ENCODE measurements around the gene SDC3. TPM values are rescaled to one million over a fixed set of nuclear protein-coding genes. Genes with fewer than 3 reads are reported as not detected.
A peak's percentile ranks its signal among the peaks of the same experiment; 100 is the strongest.
"Not testable (repeated sequence)": the region's sequence is repeated elsewhere in the genome, so short reads cannot be mapped to it uniquely, and the experiment has no call there.

Gene SDC3, protein sequence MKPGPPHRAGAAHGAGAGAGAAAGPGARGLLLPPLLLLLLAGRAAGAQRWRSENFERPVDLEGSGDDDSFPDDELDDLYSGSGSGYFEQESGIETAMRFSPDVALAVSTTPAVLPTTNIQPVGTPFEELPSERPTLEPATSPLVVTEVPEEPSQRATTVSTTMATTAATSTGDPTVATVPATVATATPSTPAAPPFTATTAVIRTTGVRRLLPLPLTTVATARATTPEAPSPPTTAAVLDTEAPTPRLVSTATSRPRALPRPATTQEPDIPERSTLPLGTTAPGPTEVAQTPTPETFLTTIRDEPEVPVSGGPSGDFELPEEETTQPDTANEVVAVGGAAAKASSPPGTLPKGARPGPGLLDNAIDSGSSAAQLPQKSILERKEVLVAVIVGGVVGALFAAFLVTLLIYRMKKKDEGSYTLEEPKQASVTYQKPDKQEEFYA
- total RNA-seq (21.9 TPM), polyA plus RNA-seq (ENCODE audit: insufficient read depth in 1 of 8, insufficient read length in 8 of 8, low replicate concordance in 1 of 8) (10 to 100 TPM; 34.7 to 65.8 (median 46.3) TPM)
- long read RNA-seq, donor 1, full-length matches to known transcripts: 6 of 6 reads
- long read RNA-seq, donor 1, partial matches to known transcripts: 0 of 6 reads
- long read RNA-seq, donor 1, other reads (novel, unspliced or antisense): 0 of 6 reads
- long read RNA-seq, donor 2, partial matches to known transcripts: 0 of 1 reads
- long read RNA-seq, donor 2, other reads (novel, unspliced or antisense): 0 of 1 reads
- long read RNA-seq, donor 3, full-length matches to known transcripts: 14 of 14 reads
- long read RNA-seq, donor 3, partial matches to known transcripts: 0 of 14 reads
- long read RNA-seq, donor 3, other reads (novel, unspliced or antisense): 0 of 14 reads
- long read RNA-seq, donor 4, full-length matches to known transcripts: 6 of 18 reads
- long read RNA-seq, donor 4, partial matches to known transcripts: 12 of 18 reads
- long read RNA-seq, donor 4, other reads (novel, unspliced or antisense): 0 of 18 reads
- long read RNA-seq, donor 5, full-length matches to known transcripts: 35 of 44 reads
- long read RNA-seq, donor 5, partial matches to known transcripts: 9 of 44 reads
- long read RNA-seq, donor 5, other reads (novel, unspliced or antisense): 0 of 44 reads
- long read RNA-seq, donor 6, full-length matches to known transcripts: 17 of 25 reads
- long read RNA-seq, donor 6, partial matches to known transcripts: 8 of 25 reads
- long read RNA-seq, donor 6, other reads (novel, unspliced or antisense): 0 of 25 reads
- long read RNA-seq, donor 7, full-length matches to known transcripts: 14 of 14 reads
- long read RNA-seq, donor 7, partial matches to known transcripts: 0 of 14 reads
- long read RNA-seq, donor 7, other reads (novel, unspliced or antisense): 0 of 14 reads
- long read RNA-seq, donor 8, full-length matches to known transcripts: 3 of 3 reads
- long read RNA-seq, donor 8, partial matches to known transcripts: 0 of 3 reads
- long read RNA-seq, donor 8, other reads (novel, unspliced or antisense): 0 of 3 reads
- long read RNA-seq, donor 9, full-length matches to known transcripts: 16 of 23 reads
- long read RNA-seq, donor 9, partial matches to known transcripts: 7 of 23 reads
- long read RNA-seq, donor 9, other reads (novel, unspliced or antisense): 0 of 23 reads
- long read RNA-seq, donor 10, full-length matches to known transcripts: 8 of 26 reads
- long read RNA-seq, donor 10, partial matches to known transcripts: 18 of 26 reads
- long read RNA-seq, donor 10, other reads (novel, unspliced or antisense): 0 of 26 reads
- long read RNA-seq, donor 11, full-length matches to known transcripts: 10 of 17 reads
- long read RNA-seq, donor 11, partial matches to known transcripts: 7 of 17 reads
- long read RNA-seq, donor 11, other reads (novel, unspliced or antisense): 0 of 17 reads

DNA sequence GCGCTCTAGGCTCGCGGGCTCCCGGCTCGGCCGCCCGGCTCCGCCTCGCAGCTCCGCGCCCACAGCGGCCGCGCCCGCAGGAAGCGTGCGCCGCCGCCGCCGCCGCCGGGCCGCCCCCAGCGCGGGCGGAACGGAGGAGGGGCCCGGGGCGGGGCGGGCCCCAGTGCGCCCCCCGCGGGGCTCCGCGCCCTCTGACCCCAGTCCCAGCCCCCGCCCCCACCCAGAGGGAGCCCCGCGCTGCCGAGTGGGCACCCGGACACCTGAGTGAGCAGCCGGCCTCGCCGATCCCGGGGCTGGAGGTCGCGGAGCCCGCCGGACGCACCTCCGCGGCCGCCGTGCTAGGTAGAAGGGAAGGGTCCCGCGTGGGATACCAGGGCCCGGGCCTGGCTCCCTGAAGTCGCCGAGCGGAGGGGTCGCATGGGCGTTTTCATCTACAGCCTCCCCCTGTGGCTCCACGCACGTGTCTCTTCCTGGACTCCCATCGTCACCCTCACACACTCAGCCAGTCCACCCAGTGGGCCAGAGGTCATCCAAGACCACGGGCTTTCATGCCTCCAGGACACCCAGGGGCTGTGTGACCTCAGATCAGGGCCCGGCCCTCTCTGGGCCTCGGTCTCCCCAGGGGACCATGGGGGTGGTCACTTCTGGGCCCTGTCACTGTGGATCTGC is at the start of gene SDC3:
Gene SDC3, minus strand, starts transcription at position 63 of the 669 bp plus-strand sequence. CDS start 172 bp downstream, outside the sequence.
- 1% methylated on average over 53 of the region's 68 CpGs for WGBS (ENCODE audit: insufficient coverage)
- Histone ChIP-seq H3K9me3 (replicated peaks; ENCODE audit: control insufficient read depth, low read depth, low read length) (no peaks in the 10 kb centered on the region), H3K4me1 (ENCODE audit: control insufficient read depth, insufficient read depth, low read length) (peaks cover 26% of the 10 kb centered on the region), H3K27ac (ENCODE audit: low read length) (no peak within 1 kb of the TSS), H3K36me3 (ENCODE audit: control insufficient read depth, insufficient read depth, low read length) (no peaks in the 10 kb centered on the region), H3K27me3 (ENCODE audit: control insufficient read depth, insufficient read depth, low read length) (peaks cover 7% of the 10 kb centered on the region), H3K4me3 (ENCODE audit: low read length) (peak within 1 kb of the TSS; percentile 61)
- peak; percentile 70 for DNase-seq

DNA sequence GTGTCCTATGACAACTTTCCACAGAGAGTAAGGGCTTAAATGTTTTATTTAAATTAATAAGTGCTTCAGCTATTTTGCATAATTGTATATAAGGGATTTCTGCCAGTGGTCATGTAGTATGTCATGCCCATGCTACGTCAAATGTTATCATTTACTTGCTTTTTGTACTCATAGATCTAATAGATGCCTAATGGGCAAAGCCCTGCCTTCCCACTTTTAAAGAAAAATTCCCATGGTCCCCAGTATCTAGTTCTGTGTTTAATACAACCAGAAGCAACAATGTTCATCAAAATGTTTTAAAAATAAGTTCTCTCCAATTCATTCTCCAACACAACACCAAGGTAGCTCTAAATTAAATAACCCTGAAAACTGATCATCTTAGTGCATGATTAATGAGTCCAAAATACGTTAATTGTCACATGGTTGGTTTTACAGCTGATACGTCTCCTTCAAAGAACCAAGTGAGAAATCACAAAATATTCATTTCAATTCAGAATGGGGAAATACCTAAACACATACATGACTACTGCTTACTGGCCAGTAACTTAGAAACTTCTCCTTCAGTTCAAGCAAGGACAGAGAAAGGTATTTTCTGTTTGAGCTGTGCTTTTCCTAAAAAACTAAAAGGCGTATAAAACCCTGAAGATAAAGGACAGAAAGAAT is 49.1 kb upstream of the SDC3 start:
- no CpG with 5 or more reads among the region's 4 CpGs for WGBS (ENCODE audit: insufficient coverage)
- no peaks in the 10 kb centered on the region for H3K9me3 ChIP-seq (replicated peaks; ENCODE audit: control insufficient read depth, low read depth, low read length)
- peaks cover 41% of the 10 kb centered on the region for H3K36me3 ChIP-seq (ENCODE audit: control insufficient read depth, insufficient read depth, low read length)
- DNase-seq: no peak
- no peak overlapping the region for H3K4me3 ChIP-seq (ENCODE audit: low read length)
- H3K4me1 ChIP-seq (ENCODE audit: control insufficient read depth, insufficient read depth, low read length): no peaks in the 10 kb centered on the region
- no peak overlapping the region for H3K27ac ChIP-seq (ENCODE audit: low read length)
- H3K27me3 ChIP-seq (ENCODE audit: control insufficient read depth, insufficient read depth, low read length): no peaks in the 10 kb centered on the region

DNA sequence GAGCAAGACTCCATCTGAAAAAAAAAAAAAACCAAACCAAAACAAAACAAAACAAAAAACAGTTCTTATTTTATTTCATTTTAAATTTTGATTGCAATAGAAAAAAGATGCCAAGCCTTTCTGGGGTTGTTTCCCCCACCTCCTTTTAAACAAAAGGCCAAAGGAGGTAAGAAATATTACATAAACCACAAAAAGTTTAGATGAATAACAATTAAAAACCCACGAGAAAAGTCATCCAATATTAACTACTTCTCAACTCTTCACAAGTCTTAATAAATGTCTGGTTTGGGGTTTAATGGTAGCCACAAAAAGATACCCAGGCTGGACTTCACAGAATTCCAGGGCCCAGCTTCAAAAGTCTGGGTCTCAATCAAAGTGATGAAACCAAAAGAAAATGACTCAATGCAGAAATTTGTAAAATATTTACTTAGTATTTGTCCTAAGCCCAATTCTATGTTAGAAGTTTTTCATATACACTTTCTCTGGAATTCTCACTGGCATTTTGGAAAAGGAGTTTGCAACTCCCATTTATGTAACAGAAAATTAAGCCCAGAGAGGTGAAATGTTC is 47.0 kb upstream of the SDC3 start:
- Histone ChIP-seq H3K27me3 (ENCODE audit: control insufficient read depth, insufficient read depth, low read length) (no peaks in the 10 kb centered on the region), H3K9me3 (replicated peaks; ENCODE audit: control insufficient read depth, low read depth, low read length) (no peaks in the 10 kb centered on the region), H3K4me1 (ENCODE audit: control insufficient read depth, insufficient read depth, low read length) (no peaks in the 10 kb centered on the region), H3K36me3 (ENCODE audit: control insufficient read depth, insufficient read depth, low read length) (peaks cover 46% of the 10 kb centered on the region), H3K27ac (ENCODE audit: low read length) (no peak overlapping the region), H3K4me3 (ENCODE audit: low read length) (no peak overlapping the region)
- no peak for DNase-seq
- WGBS (ENCODE audit: insufficient coverage): no CpG with 5 or more reads among the region's 1 CpG

DNA sequence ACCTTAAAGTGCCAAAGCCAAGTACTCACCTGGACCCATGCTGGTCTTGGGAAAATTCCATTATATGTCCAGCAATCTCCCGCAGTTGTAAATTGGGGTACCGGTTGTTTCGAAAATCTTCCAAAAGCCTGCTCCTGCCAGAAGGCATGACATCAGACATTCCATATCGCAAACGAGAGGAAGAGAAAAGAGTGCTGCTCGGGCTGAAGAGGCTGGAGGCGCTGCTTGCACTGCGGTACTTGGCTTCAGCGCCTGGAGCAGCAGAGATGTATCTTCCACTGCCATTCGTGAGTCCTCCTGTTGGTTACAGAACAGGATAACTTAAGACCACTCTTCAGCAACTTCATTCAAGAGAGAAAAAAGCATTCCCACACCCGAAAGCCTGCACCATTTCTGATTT is 45.1 kb upstream of the SDC3 start:
- Histone ChIP-seq H3K36me3 (ENCODE audit: control insufficient read depth, insufficient read depth, low read length) (peaks cover 51% of the 10 kb centered on the region), H3K9me3 (replicated peaks; ENCODE audit: control insufficient read depth, low read depth, low read length) (no peaks in the 10 kb centered on the region), H3K27ac (ENCODE audit: low read length) (no peak overlapping the region), H3K4me1 (ENCODE audit: control insufficient read depth, insufficient read depth, low read length) (no peaks in the 10 kb centered on the region), H3K4me3 (ENCODE audit: low read length) (no peak overlapping the region), H3K27me3 (ENCODE audit: control insufficient read depth, insufficient read depth, low read length) (no peaks in the 10 kb centered on the region)
- WGBS (ENCODE audit: insufficient coverage): 79% methylated on average over 10 of the region's 11 CpGs
- DNase-seq: no peak

DNA sequence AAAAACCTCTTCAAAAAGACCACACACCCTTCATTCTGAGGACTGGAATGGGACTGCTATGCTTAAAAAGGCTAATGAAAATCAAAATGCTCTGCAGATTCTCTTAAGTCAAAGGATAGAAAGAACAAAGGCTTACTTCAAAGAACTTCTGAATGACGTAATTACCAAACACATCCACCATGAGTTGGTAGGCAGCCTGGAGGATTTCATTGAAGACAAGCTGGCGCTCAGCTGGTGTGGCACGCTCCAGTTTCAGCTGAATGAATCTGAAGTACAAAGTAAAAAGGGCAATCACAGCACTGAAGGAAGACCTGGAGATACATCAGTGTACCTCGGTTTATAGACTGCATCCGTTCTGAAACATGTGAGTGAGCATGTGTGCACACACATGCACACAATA is 43.5 kb upstream of the SDC3 start:
- Histone ChIP-seq H3K4me3 (ENCODE audit: low read length) (no peak overlapping the region), H3K27me3 (ENCODE audit: control insufficient read depth, insufficient read depth, low read length) (no peaks in the 10 kb centered on the region), H3K36me3 (ENCODE audit: control insufficient read depth, insufficient read depth, low read length) (peaks cover 57% of the 10 kb centered on the region), H3K9me3 (replicated peaks; ENCODE audit: control insufficient read depth, low read depth, low read length) (no peaks in the 10 kb centered on the region), H3K27ac (ENCODE audit: low read length) (no peak overlapping the region), H3K4me1 (ENCODE audit: control insufficient read depth, insufficient read depth, low read length) (no peaks in the 10 kb centered on the region)
- 80% methylated on average over 1 of the region's 5 CpGs for WGBS (ENCODE audit: insufficient coverage)
- DNase-seq: no peak

DNA sequence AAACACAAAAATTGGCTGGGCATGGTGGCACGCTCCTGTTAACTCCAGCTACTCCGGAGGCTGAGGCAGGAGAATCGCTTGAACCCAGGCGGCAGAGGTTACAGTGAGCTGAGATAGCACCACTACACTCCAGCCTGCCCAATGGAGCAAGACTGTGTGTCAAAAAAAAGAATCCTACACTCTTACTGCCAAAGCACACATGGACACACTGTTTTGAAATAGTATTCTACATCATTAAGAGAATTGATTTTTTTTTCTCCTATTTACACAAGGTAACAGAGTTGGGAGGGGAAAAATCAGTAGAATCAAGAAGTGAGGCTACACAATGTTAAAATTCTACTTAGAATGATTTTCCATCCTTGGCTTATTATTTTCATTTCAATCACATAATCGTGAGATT is 42.1 kb upstream of the SDC3 start:
- H3K9me3 ChIP-seq (replicated peaks; ENCODE audit: control insufficient read depth, low read depth, low read length): no peaks in the 10 kb centered on the region

DNA sequence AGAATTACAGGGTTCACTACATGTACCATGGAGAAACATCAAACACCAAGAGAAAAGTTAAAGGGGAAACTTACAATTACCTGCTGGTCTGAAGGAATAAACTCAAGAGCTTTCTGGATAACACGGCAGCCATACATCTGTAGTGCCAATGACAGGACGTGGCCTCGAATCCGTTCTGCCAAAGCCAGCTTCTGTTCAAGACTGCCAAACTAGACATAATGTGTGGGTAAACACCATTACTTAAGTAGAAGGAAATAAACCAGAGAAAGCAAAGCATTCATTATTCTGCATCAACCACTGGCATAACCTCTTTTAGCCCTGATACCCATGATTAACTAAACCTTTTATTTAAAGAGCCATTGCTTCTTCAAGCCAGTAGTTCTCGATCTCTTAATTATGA is 41.5 kb upstream of the SDC3 start:
- no CpG with 5 or more reads among the region's 5 CpGs for WGBS (ENCODE audit: insufficient coverage)
- Histone ChIP-seq H3K27me3 (ENCODE audit: control insufficient read depth, insufficient read depth, low read length) (no peaks in the 10 kb centered on the region), H3K27ac (ENCODE audit: low read length) (no peak overlapping the region), H3K4me3 (ENCODE audit: low read length) (no peak overlapping the region), H3K9me3 (replicated peaks; ENCODE audit: control insufficient read depth, low read depth, low read length) (no peaks in the 10 kb centered on the region), H3K4me1 (ENCODE audit: control insufficient read depth, insufficient read depth, low read length) (no peaks in the 10 kb centered on the region), H3K36me3 (ENCODE audit: control insufficient read depth, insufficient read depth, low read length) (peaks cover 65% of the 10 kb centered on the region)
- DNase-seq: no peak

More for the DNA sequence above, 42.1 kb upstream of the SDC3 start:
- Histone ChIP-seq H3K36me3 (ENCODE audit: control insufficient read depth, insufficient read depth, low read length) (peaks cover 62% of the 10 kb centered on the region), H3K4me3 (ENCODE audit: low read length) (no peak overlapping the region), H3K27me3 (ENCODE audit: control insufficient read depth, insufficient read depth, low read length) (no peaks in the 10 kb centered on the region), H3K27ac (ENCODE audit: low read length) (no peak overlapping the region), H3K4me1 (ENCODE audit: control insufficient read depth, insufficient read depth, low read length) (no peaks in the 10 kb centered on the region)
- DNase-seq: no peak
- 100% methylated on average over 3 of the region's 5 CpGs for WGBS (ENCODE audit: insufficient coverage)

DNA sequence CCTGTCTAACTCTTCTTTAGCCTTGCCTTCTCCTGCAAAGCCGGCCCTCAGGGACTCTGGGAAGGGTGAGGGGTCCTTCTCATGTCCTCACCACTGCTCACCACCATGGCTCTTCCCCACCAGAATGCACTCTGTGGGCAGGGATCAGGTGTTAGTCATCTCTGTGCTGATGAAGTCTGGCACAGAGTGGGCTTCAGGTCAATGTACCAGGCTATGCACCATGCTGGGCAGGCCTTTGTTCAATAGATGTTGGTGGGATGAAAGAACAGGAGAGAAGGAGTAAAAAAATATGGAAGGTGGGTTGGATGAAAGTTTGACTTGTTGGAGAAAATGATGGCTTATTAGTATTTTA is 40.9 kb upstream of the SDC3 start:
- H3K9me3 ChIP-seq (replicated peaks; ENCODE audit: control insufficient read depth, low read depth, low read length); H3K27me3 ChIP-seq (ENCODE audit: control insufficient read depth, insufficient read depth, low read length); H3K4me3 ChIP-seq (ENCODE audit: low read length); H3K27ac ChIP-seq (ENCODE audit: low read length); H3K4me1 ChIP-seq (ENCODE audit: control insufficient read depth, insufficient read depth, low read length); DNase-seq: not testable (repeated sequence)
- H3K36me3 ChIP-seq (ENCODE audit: control insufficient read depth, insufficient read depth, low read length): peaks cover 68% of the 10 kb centered on the region
- WGBS (ENCODE audit: insufficient coverage): no CpG with 5 or more reads among the region's 1 CpG

Measured in muscle of leg (tissue), 16 donors.